ENCODE measurements around the gene SNX27.
A peak's percentile ranks its signal among the peaks of the same experiment; 100 is the strongest.

DNA sequence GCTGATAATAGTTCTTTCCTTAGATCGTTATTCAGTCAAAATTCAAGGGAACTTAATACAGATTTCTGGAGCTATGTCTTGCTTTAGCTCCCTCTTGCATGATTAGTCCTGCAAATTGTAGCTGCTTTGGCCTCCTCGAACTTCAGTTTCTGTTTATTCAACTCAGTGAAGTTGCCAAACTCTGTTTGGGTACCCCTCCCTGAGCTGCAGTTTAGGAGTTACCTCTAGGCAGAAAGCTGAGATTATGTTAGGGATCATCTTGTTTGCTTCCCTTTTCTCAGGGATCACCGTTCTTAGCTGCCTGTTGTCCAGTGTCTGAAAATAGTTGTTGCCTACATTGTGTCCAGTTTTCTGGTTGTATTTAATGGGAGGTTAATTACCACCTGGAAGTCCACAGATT lies 43.5 kb downstream of the SNX27 start:
- TF ChIP-seq, protein P1, sequence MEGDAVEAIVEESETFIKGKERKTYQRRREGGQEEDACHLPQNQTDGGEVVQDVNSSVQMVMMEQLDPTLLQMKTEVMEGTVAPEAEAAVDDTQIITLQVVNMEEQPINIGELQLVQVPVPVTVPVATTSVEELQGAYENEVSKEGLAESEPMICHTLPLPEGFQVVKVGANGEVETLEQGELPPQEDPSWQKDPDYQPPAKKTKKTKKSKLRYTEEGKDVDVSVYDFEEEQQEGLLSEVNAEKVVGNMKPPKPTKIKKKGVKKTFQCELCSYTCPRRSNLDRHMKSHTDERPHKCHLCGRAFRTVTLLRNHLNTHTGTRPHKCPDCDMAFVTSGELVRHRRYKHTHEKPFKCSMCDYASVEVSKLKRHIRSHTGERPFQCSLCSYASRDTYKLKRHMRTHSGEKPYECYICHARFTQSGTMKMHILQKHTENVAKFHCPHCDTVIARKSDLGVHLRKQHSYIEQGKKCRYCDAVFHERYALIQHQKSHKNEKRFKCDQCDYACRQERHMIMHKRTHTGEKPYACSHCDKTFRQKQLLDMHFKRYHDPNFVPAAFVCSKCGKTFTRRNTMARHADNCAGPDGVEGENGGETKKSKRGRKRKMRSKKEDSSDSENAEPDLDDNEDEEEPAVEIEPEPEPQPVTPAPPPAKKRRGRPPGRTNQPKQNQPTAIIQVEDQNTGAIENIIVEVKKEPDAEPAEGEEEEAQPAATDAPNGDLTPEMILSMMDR (IDR thresholded peaks at IDR 0.05; ENCODE audit: low read depth, low read length, missing input control), result no peak
- TF ChIP-seq RAD21 (IDR thresholded peaks at IDR 0.05) (peak in 1 of 2 donors; percentile 14), TAF1 (conservative IDR thresholded peaks at IDR 0.05) (no peak), GABPA (IDR thresholded peaks at IDR 0.05 in 1 of 2, conservative IDR thresholded peaks at IDR 0.05 in 1 of 2) (no peak), SP1 (IDR thresholded peaks at IDR 0.05) (no peak), JUND (IDR thresholded peaks at IDR 0.05) (no peak), YY1 (IDR thresholded peaks at IDR 0.05) (no peak), RXRA (IDR thresholded peaks at IDR 0.05) (no peak), EGR1 (IDR thresholded peaks at IDR 0.05; ENCODE audit: low read depth in 2 of 2) (no peak)
- TF ChIP-seq, protein P2, sequence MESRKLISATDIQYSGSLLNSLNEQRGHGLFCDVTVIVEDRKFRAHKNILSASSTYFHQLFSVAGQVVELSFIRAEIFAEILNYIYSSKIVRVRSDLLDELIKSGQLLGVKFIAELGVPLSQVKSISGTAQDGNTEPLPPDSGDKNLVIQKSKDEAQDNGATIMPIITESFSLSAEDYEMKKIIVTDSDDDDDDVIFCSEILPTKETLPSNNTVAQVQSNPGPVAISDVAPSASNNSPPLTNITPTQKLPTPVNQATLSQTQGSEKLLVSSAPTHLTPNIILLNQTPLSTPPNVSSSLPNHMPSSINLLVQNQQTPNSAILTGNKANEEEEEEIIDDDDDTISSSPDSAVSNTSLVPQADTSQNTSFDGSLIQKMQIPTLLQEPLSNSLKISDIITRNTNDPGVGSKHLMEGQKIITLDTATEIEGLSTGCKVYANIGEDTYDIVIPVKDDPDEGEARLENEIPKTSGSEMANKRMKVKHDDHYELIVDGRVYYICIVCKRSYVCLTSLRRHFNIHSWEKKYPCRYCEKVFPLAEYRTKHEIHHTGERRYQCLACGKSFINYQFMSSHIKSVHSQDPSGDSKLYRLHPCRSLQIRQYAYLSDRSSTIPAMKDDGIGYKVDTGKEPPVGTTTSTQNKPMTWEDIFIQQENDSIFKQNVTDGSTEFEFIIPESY (IDR thresholded peaks at IDR 0.05), result no peak
- TF ChIP-seq, protein P3, sequence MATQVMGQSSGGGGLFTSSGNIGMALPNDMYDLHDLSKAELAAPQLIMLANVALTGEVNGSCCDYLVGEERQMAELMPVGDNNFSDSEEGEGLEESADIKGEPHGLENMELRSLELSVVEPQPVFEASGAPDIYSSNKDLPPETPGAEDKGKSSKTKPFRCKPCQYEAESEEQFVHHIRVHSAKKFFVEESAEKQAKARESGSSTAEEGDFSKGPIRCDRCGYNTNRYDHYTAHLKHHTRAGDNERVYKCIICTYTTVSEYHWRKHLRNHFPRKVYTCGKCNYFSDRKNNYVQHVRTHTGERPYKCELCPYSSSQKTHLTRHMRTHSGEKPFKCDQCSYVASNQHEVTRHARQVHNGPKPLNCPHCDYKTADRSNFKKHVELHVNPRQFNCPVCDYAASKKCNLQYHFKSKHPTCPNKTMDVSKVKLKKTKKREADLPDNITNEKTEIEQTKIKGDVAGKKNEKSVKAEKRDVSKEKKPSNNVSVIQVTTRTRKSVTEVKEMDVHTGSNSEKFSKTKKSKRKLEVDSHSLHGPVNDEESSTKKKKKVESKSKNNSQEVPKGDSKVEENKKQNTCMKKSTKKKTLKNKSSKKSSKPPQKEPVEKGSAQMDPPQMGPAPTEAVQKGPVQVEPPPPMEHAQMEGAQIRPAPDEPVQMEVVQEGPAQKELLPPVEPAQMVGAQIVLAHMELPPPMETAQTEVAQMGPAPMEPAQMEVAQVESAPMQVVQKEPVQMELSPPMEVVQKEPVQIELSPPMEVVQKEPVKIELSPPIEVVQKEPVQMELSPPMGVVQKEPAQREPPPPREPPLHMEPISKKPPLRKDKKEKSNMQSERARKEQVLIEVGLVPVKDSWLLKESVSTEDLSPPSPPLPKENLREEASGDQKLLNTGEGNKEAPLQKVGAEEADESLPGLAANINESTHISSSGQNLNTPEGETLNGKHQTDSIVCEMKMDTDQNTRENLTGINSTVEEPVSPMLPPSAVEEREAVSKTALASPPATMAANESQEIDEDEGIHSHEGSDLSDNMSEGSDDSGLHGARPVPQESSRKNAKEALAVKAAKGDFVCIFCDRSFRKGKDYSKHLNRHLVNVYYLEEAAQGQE (IDR thresholded peaks at IDR 0.05), result no peak
- TF ChIP-seq, protein P4, sequence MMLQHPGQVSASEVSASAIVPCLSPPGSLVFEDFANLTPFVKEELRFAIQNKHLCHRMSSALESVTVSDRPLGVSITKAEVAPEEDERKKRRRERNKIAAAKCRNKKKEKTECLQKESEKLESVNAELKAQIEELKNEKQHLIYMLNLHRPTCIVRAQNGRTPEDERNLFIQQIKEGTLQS (IDR thresholded peaks at IDR 0.05), result no peak
